Measurements from ENCODE around the gene PCYT2.

Gene PCYT2

GRCh38 chr17:81933178-81933699, 22.0 kb upstream of the PCYT2 start:
- CTCF ChIA-PET: interaction anchor here (0.7 kb wide), 1 partner anchor 86 kb away, joined by 3 read pairs; no protein-coding TSS in a partner anchor
- POLR2A ChIA-PET: interaction anchor here (0.9 to 1.8 kb wide), 2 partner anchors 9 to 11 kb away, joined by 3 to 5 read pairs; no protein-coding TSS in a partner anchor
- H3K36me3 ChIP-seq (ENCODE audit: control insufficient read depth in 2 of 2, insufficient read depth in 1 of 2, low read length in 2 of 2): peaks cover 0 to 13% of the 10 kb centered on the region in 2 experiments; a peak in 1 of 3 replicates
- peak; percentile 23; the same call in 1 of the 2 replicates for TF ChIP-seq EGR2 (tag by site-specific recombination; IDR thresholded peaks at IDR 0.05; ENCODE audit: low read depth)
- TF ChIP-seq GLIS2 (tag by site-specific recombination; IDR thresholded peaks at IDR 0.05): 0 out of 2 replicates have a peak, but pooled peaks have one; percentile 28
- no peak for TF ChIP-seq IKZF3 (tag by site-specific recombination; IDR thresholded peaks at IDR 0.05)
- H3K4me3 ChIP-seq (ENCODE audit: low read depth, low read length): no peak overlapping the region
- no peaks in the 10 kb centered on the region for H3K9me3 ChIP-seq (ENCODE audit: control insufficient read depth, insufficient read depth, low read depth, low read length)
- no peaks in the 10 kb centered on the region; the same call in 1 of the 2 replicates for H3K4me1 ChIP-seq (ENCODE audit: control insufficient read depth, insufficient read depth, low read length)
- H3K27ac ChIP-seq (ENCODE audit: extremely low read depth, low read depth, low read length): no peak overlapping the region

DNA sequence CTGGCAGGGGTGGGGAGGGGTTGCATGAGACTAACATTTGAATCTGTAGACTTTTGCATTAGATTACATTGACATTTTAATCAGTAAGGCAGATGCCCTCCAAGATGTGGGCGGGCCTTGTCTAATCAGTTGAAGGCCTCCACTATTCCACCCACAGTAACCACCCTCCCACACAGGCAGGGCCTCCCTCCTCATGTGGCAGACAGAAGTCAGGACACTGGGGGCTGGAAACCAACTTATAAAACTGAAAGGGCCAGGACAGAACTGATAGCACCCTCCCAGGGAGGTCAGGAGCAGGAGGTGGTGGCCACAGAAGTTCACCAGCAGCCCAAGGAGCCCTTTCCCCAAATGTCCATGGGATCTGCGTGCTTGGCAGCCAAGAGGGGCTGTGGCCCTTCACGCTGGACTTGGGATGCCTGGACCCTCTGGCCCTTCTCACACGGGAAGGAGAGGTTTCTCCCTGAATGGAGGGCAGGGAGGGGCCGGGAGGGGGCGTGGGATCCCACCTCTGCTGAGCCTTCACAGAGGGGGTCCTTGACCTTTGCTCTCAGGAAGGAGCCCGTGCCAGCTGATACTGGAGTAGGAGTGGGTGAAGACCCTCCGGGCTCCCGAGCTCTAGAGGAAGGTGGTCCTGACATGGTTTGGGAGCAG, 21.3 kb upstream of the PCYT2 start:
- Histone ChIP-seq H3K27ac (ENCODE audit: extremely low read depth, low read depth, low read length) (no peak overlapping the region), H3K4me1 (ENCODE audit: control insufficient read depth, insufficient read depth, low read length) (no peaks in the 10 kb centered on the region; the same call in 1 of the 2 replicates), H3K4me3 (ENCODE audit: low read depth, low read length) (no peak overlapping the region), H3K9me3 (ENCODE audit: control insufficient read depth, insufficient read depth, low read depth, low read length) (no peaks in the 10 kb centered on the region), H3K36me3 (ENCODE audit: control insufficient read depth in 2 of 2, insufficient read depth in 1 of 2, low read length in 2 of 2) (peaks cover 0 to 13% of the 10 kb centered on the region in 2 experiments; a peak in 1 of 3 replicates)
- CTCF ChIA-PET: interaction anchor here (1.2 kb wide), 1 partner anchor 87 kb away, joined by 3 read pairs; no protein-coding TSS in a partner anchor
- POLR2A ChIA-PET: interaction anchor here (1.5 kb wide), 1 partner anchor 89 kb away, joined by 4 read pairs; no protein-coding TSS in a partner anchor
- no peak for TF ChIP-seq ZNF488 (tag by site-specific recombination; IDR thresholded peaks at IDR 0.05)
- no peak for TF ChIP-seq PBX3 (CRISPR knock-in tag; IDR thresholded peaks at IDR 0.05)
- TF ChIP-seq ZNF473 (tag by site-specific recombination; IDR thresholded peaks at IDR 0.05): no peak
- peak; percentile 95 for TF ChIP-seq ZFHX2 (tag by site-specific recombination; conservative IDR thresholded peaks at IDR 0.05)
- no peak for TF ChIP-seq ZNF555 (tag by site-specific recombination; conservative IDR thresholded peaks at IDR 0.05)
- peak; percentile 32 for TF ChIP-seq GLIS1 (tag by site-specific recombination; IDR thresholded peaks at IDR 0.05)
- TF ChIP-seq ZNF645 (tag by site-specific recombination; IDR thresholded peaks at IDR 0.05): no peak
- TF ChIP-seq ZNF426 (tag by site-specific recombination; IDR thresholded peaks at IDR 0.05): no peak
- TF ChIP-seq SP2 (tag by site-specific recombination; IDR thresholded peaks at IDR 0.05): 0 out of 2 replicates have a peak, but pooled peaks have one; percentile 9
- TF ChIP-seq ZNF560 (tag by site-specific recombination; IDR thresholded peaks at IDR 0.05; ENCODE audit: borderline replicate concordance): no peak
- TF ChIP-seq EGR2 (tag by site-specific recombination; IDR thresholded peaks at IDR 0.05; ENCODE audit: low read depth): peak; percentile 91
- TF ChIP-seq ZNF76 (tag by site-specific recombination; IDR thresholded peaks at IDR 0.05; ENCODE audit: borderline replicate concordance, low read depth): no peak
- TF ChIP-seq ZNF692 (tag by site-specific recombination; IDR thresholded peaks at IDR 0.05): no peak
- TF ChIP-seq HOXD13 (CRISPR knock-in tag; IDR thresholded peaks at IDR 0.05; ENCODE audit: borderline replicate concordance): no peak
- TF ChIP-seq ZBTB11 (tag by site-specific recombination; conservative IDR thresholded peaks at IDR 0.05; ENCODE audit: low read depth): no peak
- TF ChIP-seq BCL11A (tag by site-specific recombination; IDR thresholded peaks at IDR 0.05; ENCODE audit: low read depth): no peak
- TF ChIP-seq ZNF10 (tag by site-specific recombination; IDR thresholded peaks at IDR 0.05): peak; percentile 100
- TF ChIP-seq ZNF221 (tag by site-specific recombination; IDR thresholded peaks at IDR 0.05; ENCODE audit: borderline replicate concordance): no peak
- TF ChIP-seq, protein P1, sequence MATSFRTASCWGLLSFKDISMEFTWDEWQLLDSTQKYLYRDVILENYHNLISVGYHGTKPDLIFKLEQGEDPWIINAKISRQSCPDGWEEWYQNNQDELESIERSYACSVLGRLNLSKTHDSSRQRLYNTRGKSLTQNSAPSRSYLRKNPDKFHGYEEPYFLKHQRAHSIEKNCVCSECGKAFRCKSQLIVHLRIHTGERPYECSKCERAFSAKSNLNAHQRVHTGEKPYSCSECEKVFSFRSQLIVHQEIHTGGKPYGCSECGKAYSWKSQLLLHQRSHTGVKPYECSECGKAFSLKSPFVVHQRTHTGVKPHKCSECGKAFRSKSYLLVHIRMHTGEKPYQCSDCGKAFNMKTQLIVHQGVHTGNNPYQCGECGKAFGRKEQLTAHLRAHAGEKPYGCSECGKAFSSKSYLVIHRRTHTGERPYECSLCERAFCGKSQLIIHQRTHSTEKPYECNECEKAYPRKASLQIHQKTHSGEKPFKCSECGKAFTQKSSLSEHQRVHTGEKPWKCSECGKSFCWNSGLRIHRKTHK (tag by site-specific recombination; IDR thresholded peaks at IDR 0.05): no peak
- no peak for TF ChIP-seq GLIS2 (tag by site-specific recombination; IDR thresholded peaks at IDR 0.05)
- TF ChIP-seq ZNF558 (tag by site-specific recombination; IDR thresholded peaks at IDR 0.05): no peak
- no peak for TF ChIP-seq ZFP37 (tag by site-specific recombination; IDR thresholded peaks at IDR 0.05)

All from HEK293 (cell line).